Endothelial cell of umbilical vein (primary cell): ENCODE measurements around the gene KLF1.
"Not testable (repeated sequence)": the region's sequence is repeated elsewhere in the genome, so short reads cannot be mapped to it uniquely, and the experiment has no call there.

Source experiments
- EZH2 ChIP-seq: IDR thresholded peaks from 2 replicates; pipeline ENCODE4 v1.6.1; 2012; ENCODE audit warnings: borderline replicate concordance, low read depth, mild to moderate bottlenecking, moderate library complexity, low read length, inconsistent platforms; ENCODE audit not compliant: severe bottlenecking
- JUN ChIP-seq: IDR thresholded peaks from 2 replicates; pipeline ENCODE4 v1.6.1; 2011; ENCODE audit warnings: borderline replicate concordance, low read depth; ENCODE audit not compliant: insufficient read length, insufficient read depth
- MYC ChIP-seq: IDR thresholded peaks from one replicate; pipeline ENCODE4 v1.6.1; 2011; ENCODE audit warnings: mild to moderate bottlenecking, low read depth, low read length
- POLR2A ChIP-seq: IDR thresholded peaks from 2 replicates; pipeline ENCODE4 v1.6.1; 2012; ENCODE audit warnings: low read depth, mild to moderate bottlenecking, control low read depth, low read length
- POLR2AphosphoS5 ChIP-seq: IDR thresholded peaks from 2 replicates; pipeline ENCODE4 v1.6.1; 2012; ENCODE audit warnings: low read depth, mild to moderate bottlenecking, control low read depth, low read length, moderate library complexity; ENCODE audit not compliant: insufficient read depth
- TF ChIP-seq, protein P1 (sequence below), 2 donors: IDR thresholded peaks; 1 replicate in 1 of 2; 2 replicates in 1 of 2; pipeline ENCODE4 v1.5.1; 2011; ENCODE audit warnings: low read length in 2 of 2, mild to moderate bottlenecking in 2 of 2, moderate library complexity in 2 of 2, control low read depth in 1 of 2, inconsistent platforms in 1 of 2, low read depth in 1 of 2; ENCODE audit not compliant: insufficient read depth in 1 of 2; ENCODE audit errors: extremely low read depth in 1 of 2

DNA sequence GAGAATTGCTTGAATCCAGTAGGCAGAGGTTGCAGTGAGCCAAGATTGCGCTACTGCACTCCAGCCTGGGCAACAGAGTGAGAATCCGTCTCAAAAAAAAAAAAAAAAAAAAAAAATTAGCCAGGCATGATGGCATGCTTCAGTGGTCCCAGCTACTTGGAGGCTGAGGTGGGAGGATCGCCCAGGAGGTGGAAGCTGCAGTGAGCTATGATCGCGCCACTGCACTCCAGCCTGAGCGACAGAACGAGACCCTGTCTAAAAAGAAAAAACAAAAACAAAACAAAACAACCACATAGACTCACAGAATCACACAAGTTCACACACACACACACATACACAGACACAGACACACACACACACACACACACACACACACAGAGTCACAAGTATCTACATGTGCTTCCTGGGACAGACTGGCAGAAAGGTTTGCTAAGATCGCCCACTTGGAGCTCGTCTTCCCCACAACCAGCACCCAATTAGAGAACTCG is 3.3 kb upstream of the KLF1 start:
- TF ChIP-seq, protein P1, sequence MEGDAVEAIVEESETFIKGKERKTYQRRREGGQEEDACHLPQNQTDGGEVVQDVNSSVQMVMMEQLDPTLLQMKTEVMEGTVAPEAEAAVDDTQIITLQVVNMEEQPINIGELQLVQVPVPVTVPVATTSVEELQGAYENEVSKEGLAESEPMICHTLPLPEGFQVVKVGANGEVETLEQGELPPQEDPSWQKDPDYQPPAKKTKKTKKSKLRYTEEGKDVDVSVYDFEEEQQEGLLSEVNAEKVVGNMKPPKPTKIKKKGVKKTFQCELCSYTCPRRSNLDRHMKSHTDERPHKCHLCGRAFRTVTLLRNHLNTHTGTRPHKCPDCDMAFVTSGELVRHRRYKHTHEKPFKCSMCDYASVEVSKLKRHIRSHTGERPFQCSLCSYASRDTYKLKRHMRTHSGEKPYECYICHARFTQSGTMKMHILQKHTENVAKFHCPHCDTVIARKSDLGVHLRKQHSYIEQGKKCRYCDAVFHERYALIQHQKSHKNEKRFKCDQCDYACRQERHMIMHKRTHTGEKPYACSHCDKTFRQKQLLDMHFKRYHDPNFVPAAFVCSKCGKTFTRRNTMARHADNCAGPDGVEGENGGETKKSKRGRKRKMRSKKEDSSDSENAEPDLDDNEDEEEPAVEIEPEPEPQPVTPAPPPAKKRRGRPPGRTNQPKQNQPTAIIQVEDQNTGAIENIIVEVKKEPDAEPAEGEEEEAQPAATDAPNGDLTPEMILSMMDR (IDR thresholded peaks at IDR 0.05; ENCODE audit: extremely low read depth in 1 of 2, insufficient read depth in 1 of 2, low read depth in 1 of 2, low read length in 2 of 2): not testable (repeated sequence)
- TF ChIP-seq POLR2A, JUN, EZH2, POLR2AphosphoS5, MYC: not testable (repeated sequence)
